ENCODE measurements around the gene DLG2. TPM values are rescaled to one million over a fixed set of nuclear protein-coding genes. Genes with fewer than 3 reads are reported as not detected.

Gene DLG2
- polyA plus RNA-seq, 3 donors, result 0.24 to 0.39 TPM; not detected in 1

DNA sequence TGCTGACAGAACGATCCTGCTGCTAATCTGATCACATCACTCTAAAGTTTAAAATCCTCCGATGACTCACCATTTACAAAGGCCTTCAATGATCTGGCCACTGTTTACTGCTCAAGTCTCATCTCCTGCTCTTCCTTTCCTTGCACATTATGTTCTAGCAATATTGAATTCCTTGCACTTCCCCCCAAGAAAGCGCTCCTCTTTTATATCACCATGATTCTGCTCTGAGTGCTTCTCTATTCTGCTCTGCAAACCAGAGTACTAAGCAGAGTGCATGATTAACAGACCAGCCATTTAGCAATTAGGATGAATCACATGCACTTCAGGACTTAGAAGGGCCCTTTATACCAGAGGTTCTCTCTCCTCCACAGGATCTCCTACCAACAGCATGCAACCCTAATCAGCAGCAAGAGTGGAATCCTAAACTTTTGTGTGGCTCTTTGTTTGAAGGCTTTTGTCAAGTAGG, 1218.2 kb downstream of the DLG2 start:
- intact Hi-C loops (cut with micrococcal nuclease), result no loop called here
- no peaks in the 10 kb centered on the region for H3K9me3 Mint-ChIP-seq
- no peak for DNase-seq
- Histone ChIP-seq H2AFZ (ENCODE audit: insufficient read depth, low read depth, low read length, poor library complexity, severe bottlenecking) (no peak overlapping the region), H3K27me3 (ENCODE audit: control insufficient read depth in 2 of 2, insufficient read depth in 2 of 2, low read length in 2 of 2) (no peaks in the 10 kb centered on the region), H3K36me3 (replicated peaks in 1 of 2; ENCODE audit: control insufficient read depth in 1 of 2, insufficient read depth in 2 of 2, low read length in 2 of 2) (no peaks in the 10 kb centered on the region), H3K4me1 (ENCODE audit: control insufficient read depth in 1 of 2, insufficient read depth in 2 of 2, low read length in 2 of 2) (no peaks in the 10 kb centered on the region), H3K79me2 (ENCODE audit: insufficient read depth, low read length) (no peaks in the 10 kb centered on the region), H3K9ac (ENCODE audit: insufficient read depth, low read length, poor library complexity, severe bottlenecking) (no peak overlapping the region), H3K4me3 (replicated peaks in 1 of 3; ENCODE audit: low read depth in 2 of 3, low read length in 3 of 3) (no peak overlapping the region), H3K4me2 (replicated peaks; ENCODE audit: extremely low read depth, low read length, poor library complexity, severe bottlenecking) (no peak overlapping the region), H3K27ac (ENCODE audit: low read depth in 1 of 2, low read length in 2 of 2) (no peak overlapping the region), H4K20me1 (ENCODE audit: insufficient read depth, low read length) (no peaks in the 10 kb centered on the region), H3K9me3 (replicated peaks in 1 of 2; ENCODE audit: control insufficient read depth in 1 of 2, insufficient read depth in 1 of 2, low read length in 2 of 2) (no peaks in the 10 kb centered on the region)
- no peaks in the 10 kb centered on the region for H3K27me3 Mint-ChIP-seq (ENCODE audit: low read depth in 3 of 3)
- H3K27ac Mint-ChIP-seq, result no peak overlapping the region
- H3K4me3 Mint-ChIP-seq, result no peak overlapping the region
- TF ChIP-seq, protein P1, sequence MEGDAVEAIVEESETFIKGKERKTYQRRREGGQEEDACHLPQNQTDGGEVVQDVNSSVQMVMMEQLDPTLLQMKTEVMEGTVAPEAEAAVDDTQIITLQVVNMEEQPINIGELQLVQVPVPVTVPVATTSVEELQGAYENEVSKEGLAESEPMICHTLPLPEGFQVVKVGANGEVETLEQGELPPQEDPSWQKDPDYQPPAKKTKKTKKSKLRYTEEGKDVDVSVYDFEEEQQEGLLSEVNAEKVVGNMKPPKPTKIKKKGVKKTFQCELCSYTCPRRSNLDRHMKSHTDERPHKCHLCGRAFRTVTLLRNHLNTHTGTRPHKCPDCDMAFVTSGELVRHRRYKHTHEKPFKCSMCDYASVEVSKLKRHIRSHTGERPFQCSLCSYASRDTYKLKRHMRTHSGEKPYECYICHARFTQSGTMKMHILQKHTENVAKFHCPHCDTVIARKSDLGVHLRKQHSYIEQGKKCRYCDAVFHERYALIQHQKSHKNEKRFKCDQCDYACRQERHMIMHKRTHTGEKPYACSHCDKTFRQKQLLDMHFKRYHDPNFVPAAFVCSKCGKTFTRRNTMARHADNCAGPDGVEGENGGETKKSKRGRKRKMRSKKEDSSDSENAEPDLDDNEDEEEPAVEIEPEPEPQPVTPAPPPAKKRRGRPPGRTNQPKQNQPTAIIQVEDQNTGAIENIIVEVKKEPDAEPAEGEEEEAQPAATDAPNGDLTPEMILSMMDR (IDR thresholded peaks at IDR 0.05), result no peak
- 94% methylated on average over 3 of the region's 3 CpGs for WGBS (ENCODE audit: insufficient coverage)
- no peaks in the 10 kb centered on the region for H3K4me1 Mint-ChIP-seq
- H3K36me3 Mint-ChIP-seq, result no peaks in the 10 kb centered on the region

DNA sequence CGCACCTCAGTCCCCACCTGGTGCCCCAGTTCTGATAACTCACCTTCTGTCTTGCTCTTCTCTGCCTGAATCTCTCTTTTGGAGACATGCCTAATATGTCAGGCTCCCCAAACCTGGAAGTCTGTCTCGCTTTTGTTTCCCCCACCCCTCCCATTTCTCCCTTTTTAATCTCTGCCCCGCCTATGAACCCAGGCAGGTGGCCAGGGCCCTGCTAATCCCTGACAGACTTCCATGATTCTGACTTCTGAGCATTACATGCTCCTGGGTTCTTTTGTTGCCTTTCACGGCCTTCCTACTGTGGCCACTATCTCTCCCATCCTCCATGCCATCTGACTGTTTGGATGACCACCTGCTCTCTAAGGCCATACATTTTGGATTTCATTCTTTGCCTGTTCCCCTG, 1220.1 kb downstream of the DLG2 start:
- intact Hi-C loops (cut with micrococcal nuclease), result no loop called here
- no peak overlapping the region for H3K27ac ChIP-seq (ENCODE audit: low read depth in 1 of 2, low read length in 2 of 2)
- 96% methylated on average over 4 of the region's 4 CpGs for WGBS (ENCODE audit: insufficient coverage)
- H3K4me2 ChIP-seq (replicated peaks; ENCODE audit: extremely low read depth, low read length, poor library complexity, severe bottlenecking), result no peak overlapping the region
- Mint-ChIP-seq H3K27me3 (ENCODE audit: low read depth in 3 of 3) (no peaks in the 10 kb centered on the region), H3K36me3 (no peaks in the 10 kb centered on the region), H3K27ac (no peak overlapping the region), H3K4me1 (no peaks in the 10 kb centered on the region), H3K9me3 (no peaks in the 10 kb centered on the region), H3K4me3 (no peak overlapping the region)
- no peaks in the 10 kb centered on the region for H3K79me2 ChIP-seq (ENCODE audit: insufficient read depth, low read length)
- no peaks in the 10 kb centered on the region for H4K20me1 ChIP-seq (ENCODE audit: insufficient read depth, low read length)
- H3K36me3 ChIP-seq (replicated peaks in 1 of 2; ENCODE audit: control insufficient read depth in 1 of 2, insufficient read depth in 2 of 2, low read length in 2 of 2), result no peaks in the 10 kb centered on the region
- TF ChIP-seq, protein P1 (IDR thresholded peaks at IDR 0.05), result no peak
- H3K9me3 ChIP-seq (replicated peaks in 1 of 2; ENCODE audit: control insufficient read depth in 1 of 2, insufficient read depth in 1 of 2, low read length in 2 of 2), result no peaks in the 10 kb centered on the region
- H3K9ac ChIP-seq (ENCODE audit: insufficient read depth, low read length, poor library complexity, severe bottlenecking), result no peak overlapping the region
- H3K27me3 ChIP-seq (ENCODE audit: control insufficient read depth in 2 of 2, insufficient read depth in 2 of 2, low read length in 2 of 2), result no peaks in the 10 kb centered on the region
- no peak for DNase-seq
- no peak overlapping the region for H3K4me3 ChIP-seq (replicated peaks in 1 of 3; ENCODE audit: low read depth in 2 of 3, low read length in 3 of 3)
- H3K4me1 ChIP-seq (ENCODE audit: control insufficient read depth in 1 of 2, insufficient read depth in 2 of 2, low read length in 2 of 2), result no peaks in the 10 kb centered on the region
- H2AFZ ChIP-seq (ENCODE audit: insufficient read depth, low read depth, low read length, poor library complexity, severe bottlenecking), result no peak overlapping the region

Data from CD14-positive monocyte (primary cell).